ENCODE measurements around the gene CSNK1E.

CSNK1E gene

DNA sequence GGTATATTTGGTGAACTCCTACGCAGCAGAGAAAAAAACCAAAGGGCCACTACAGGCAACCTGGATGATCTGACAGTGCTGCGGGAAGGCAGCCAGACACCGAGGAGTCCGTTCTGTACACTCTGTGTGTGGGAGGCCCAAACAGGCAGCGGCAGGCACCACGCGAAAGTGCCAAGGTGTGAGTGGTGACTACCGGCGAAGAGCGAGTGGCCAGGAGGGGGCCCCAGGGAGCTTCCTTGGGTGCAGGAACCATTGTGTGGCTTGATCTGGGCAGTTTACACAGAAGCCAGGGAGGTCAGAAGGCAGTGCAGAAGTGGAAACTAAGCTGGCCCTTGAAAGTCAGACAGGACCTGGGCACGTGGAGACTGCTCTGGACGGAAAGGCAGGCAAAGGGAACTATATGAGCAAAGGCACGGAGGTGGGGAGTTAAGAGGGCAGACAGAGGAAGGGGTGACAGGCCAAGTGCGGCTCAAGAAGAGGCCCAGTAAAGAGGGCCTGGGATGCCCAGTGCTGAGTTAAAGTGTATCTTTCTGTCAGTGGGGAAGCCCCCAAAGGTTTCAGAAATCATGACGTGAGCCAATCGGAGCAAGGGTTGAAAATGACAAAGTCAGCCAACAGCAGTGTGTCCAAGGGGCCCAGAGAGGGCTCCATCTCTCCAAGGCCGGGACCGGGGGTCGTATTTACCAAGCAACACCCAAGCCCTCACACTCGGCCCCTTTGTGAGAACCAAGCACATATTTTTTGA, 55.0 kb downstream of the CSNK1E start:
- TF ChIP-seq, protein P1, sequence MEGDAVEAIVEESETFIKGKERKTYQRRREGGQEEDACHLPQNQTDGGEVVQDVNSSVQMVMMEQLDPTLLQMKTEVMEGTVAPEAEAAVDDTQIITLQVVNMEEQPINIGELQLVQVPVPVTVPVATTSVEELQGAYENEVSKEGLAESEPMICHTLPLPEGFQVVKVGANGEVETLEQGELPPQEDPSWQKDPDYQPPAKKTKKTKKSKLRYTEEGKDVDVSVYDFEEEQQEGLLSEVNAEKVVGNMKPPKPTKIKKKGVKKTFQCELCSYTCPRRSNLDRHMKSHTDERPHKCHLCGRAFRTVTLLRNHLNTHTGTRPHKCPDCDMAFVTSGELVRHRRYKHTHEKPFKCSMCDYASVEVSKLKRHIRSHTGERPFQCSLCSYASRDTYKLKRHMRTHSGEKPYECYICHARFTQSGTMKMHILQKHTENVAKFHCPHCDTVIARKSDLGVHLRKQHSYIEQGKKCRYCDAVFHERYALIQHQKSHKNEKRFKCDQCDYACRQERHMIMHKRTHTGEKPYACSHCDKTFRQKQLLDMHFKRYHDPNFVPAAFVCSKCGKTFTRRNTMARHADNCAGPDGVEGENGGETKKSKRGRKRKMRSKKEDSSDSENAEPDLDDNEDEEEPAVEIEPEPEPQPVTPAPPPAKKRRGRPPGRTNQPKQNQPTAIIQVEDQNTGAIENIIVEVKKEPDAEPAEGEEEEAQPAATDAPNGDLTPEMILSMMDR (IDR thresholded peaks at IDR 0.05) = peak; percentile 42

DNA sequence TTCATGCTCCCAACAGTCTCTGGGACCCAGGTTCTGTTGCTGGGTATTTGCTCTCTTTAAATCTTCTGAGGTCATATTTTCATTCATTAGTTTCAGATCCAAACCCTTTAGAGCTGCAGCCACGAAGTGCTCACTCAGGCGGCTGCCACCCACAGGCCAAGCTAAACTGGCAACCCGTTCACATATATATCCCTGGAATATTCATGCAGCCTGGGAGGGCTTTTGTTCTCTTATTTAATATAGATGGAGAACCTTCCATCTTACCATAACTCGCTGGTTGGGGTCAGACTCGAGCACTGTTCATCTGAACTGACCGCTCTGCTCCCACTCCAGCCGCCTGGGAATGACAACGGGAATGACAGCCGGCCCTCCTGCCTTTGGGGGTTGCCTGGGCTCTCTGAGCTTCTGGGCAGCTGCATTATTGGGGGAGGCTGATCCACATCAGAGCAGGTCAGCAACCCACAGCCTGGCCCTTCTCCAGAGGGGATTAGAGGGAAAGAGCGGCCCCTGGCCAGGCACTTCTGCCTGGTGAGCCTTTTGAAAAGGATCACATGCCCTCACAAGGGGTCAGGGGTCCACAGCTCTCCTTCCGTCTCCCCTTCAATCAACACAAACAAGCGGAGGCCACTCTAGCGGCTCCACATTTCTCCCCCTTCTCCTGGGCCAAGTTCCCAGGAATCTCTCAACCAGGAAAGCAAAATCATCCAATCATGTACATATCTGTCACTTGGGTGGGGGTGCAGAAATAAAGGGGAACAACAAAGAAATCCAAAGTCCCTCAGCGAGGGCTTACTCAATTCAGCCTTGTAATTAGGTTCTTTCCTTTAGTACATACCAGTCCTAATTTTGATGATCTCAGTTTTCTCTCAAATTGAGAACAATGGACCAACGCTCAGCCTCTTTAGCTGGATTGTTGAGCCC, 56.2 kb downstream of the CSNK1E start:
- TF ChIP-seq, protein P1 (IDR thresholded peaks at IDR 0.05) = no peak

DNA sequence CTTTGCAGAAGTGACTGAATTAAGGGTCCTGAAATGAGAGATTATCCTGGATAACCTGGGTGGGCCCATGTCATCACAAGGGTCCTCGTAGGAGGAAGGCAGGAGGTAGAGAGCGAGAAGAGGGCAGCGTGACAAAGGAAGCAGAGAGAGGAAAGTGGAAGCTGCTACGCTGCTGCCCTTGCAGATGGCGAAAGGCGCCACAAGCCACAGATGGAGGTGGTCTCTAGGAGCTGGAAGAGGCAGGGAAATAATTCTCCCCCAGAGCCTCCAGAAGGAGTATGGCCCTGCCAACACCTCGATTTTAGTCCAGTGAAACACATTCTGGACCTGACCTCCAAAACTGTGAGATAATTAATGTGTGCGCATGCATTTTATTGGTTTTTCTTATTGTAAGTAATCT, 57.9 kb downstream of the CSNK1E start:
- TF ChIP-seq, protein P1 (IDR thresholded peaks at IDR 0.05) = no peak

DNA sequence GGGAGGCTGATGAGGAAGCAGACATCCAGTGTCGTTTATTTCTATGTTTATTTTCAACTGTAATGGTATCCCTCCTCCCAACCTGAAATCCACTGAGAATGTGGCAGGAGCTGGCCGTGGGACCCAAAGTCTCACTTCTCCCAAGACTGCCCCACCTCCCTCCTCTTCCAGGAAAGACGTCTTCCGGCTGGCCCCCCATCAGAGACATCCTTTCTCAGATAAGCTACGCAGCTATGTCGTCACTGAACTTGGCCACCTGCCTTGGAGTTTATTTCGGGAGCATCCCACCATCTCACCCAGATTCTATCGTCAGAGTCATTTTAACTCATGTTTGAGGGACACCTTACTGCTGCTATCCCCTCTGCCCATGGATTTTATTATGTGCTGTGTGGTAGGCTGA, 58.3 kb downstream of the CSNK1E start:
- TF ChIP-seq, protein P1 (IDR thresholded peaks at IDR 0.05) = no peak

DNA sequence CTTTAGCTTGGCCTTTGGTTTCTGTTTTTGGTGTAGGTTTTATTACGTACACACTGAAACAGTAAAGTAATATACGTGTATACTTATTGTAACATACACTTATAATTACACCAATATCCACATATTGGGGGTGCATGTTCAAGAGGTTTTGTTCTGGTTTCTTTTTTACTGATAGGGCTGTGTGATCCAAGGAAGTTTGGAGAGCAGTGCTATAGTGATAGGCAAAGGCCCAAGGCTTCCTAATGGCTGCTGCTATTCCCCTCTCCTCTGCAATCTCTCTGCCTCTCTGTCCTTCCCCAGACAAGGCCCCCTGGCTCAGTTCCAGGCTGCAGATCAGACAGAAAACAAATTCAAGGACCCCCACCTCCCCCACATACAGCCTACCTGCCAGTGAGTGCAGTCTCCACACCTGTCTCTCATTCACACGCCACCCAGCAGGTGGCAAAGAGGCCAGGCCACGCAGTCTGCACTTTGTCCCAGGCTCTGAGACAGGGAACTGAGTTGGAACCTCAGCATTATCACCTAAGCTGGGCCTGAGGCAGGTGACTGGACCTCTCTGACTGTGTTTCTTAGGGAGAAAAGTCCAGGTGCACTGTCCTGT, 59.5 kb downstream of the CSNK1E start:
- TF ChIP-seq, protein P1 (IDR thresholded peaks at IDR 0.05) = no peak

DNA sequence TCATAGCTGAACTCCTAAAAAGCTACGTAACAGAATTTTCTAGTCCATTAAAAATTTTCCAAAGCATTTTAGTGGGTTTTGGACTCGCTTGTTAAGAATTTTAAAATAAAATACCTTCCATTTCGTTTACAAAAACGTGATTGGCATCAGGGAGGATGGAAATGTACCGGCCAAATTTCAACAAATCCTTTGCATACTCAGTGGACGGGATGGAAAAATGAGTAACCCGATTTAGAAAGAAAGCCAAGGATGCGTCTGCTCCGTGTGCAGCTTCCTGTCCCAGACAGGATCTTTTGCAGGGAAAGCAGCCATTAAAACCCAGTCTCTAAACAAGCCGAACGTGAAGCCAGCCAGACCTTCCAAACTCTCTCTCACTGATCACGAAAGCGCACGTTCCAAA, 60.1 kb downstream of the CSNK1E start:
- TF ChIP-seq, protein P1 (IDR thresholded peaks at IDR 0.05) = no peak

DNA sequence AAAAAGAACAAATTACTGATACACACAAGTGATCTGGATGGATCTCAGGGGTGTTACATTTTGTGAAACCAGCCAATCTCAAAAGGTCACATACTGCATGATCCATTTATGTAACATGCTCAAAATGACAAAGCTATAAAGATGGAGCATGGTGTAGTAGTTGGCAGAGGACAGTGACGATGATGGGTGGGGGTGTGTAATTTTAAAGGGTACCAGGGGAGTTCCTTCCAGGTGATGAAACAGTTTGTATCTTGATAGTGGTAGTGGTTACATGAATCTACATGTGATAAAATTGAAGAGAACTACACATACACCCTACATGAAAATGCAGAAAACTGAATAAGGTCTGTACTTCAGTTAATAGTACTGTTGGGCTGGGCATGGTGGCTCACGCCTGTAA, 61.5 kb downstream of the CSNK1E start:
- TF ChIP-seq, protein P1 (IDR thresholded peaks at IDR 0.05) = no peak
